GM19099 (cell line): ENCODE results near the gene PANK1.

Experiments used
- POLR2A ChIP-seq: IDR thresholded peaks from 3 replicates; pipeline ENCODE4 v1.6.1; 2011; ENCODE audit warnings: low read depth; ENCODE audit not compliant: insufficient read length; ENCODE audit errors: extremely low read depth

Gene PANK1

DNA sequence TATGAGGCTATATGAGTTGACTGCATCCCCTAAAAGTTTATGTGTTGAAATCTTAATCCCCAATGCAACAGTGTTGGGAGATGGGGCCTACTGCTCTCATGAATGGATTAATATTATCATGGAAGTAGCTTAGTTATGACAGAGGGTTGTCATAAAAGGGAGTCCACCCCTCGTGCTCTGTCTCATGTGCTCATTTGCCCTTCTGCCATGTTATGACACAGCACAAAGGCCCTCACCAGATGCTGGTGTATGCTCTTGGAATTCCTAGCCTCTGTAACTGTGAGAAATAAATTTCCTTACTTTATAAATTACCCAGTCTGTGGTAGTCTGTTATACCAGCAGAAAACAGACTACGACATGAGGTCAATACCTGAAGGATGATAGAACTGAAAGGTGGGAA lies 17.6 kb upstream of the PANK1 start:
- TF ChIP-seq POLR2A = no peak

DNA sequence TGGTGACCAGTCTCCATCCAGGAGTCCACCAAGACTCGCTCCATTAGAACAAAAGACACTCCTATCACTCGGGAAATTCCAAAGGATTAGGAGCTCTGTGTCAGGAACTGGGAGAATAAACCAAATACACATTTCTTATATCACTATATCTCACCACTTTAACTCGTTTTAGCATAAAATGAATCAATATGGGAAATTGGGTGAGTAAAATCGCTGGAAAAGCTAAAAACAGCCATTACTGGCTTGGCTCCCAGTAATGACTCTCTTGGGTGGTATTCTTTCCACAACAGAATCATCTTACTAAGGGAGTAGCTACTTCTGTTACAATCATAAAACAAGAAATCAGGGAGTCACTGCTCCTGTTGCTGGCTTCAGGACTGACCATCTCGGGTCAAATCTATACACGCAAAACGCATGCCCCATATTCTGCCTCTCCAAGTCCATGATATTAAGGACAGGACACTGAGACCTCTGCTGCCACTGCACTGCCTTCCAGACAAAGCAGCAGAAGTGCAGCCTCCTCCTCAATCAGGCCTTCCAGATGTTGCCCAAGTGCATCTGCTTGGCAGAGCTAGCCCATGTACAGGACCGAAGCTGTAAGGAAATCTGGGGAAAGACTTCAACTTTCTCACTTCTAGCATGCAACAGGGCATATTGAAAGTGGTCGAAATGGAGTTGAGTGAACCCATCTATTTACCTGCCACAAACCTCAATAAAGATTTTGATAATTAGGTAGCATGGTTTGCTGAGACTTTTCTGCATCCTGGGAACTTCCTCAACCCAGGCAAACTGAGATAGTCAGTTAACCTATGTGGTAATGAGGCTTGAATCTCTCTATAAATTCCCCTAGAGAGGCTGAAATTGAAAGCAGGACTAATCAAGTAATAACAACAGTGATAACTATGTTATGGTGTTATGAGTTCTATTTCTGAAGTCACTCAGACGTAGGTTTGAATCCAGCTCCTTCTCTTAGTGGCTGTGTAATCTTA lies 14.4 kb upstream of the PANK1 start:
- no peak for TF ChIP-seq POLR2A

DNA sequence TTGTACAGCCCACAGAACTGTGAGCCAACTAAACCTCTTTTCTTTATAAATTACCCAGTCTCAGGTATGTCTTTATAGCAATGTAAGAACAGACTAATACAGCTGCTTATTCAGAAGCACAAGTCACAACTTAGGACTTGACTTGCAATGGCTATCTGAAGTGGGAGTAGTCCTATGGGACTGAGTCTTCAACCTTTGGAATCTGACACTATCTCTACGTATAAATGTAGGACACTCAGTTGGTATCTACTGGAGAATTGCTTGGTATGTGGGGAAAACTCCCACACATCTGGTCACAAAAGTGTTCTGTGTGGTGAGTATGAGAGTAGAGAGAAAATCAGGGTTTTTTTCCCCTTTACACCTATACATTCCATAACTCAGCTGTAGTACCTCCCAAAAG lies 12.3 kb upstream of the PANK1 start:
- no peak for TF ChIP-seq POLR2A

DNA sequence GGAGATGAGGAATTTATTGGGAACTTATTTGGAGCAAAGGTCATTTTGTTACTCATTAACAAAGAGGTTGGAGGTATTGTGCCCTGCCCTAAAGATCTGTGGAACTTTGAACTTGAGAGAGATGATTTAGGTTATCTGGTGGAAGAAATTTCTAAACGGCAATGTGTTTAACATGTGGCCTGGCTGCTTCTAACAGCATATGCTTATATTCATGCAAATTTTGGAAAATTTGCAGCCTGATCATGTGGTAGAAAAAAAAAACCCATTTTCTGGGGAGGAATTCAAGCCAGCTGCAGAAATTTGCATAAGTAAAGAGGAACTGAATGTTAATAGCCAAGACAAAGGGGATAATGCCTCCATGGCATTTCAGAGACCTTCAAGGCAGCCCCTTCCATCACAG lies 10.7 kb upstream of the PANK1 start:
- no peak for TF ChIP-seq POLR2A

DNA sequence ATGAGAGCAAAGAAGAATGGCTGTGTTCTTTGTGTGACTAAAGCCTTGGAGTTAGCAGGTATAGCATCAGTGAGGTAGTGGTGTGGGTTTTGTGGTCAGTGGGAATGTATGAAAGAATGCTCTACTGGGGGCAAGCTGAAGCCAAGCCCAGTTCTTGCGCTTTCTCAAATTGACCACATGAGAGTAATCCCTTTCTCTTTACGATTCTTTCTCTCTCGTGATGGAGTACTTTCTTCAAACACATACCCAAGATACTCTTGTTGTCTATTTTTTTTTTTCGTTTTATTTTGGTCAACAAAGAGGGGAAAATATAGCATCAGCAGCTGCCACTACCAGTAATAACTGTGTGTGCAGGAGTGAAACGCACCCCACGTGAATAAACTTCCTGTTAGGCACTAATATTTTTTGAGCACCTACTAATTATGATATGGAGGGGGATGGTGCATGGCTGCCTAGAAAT lies 8.4 kb upstream of the PANK1 start:
- no peak for TF ChIP-seq POLR2A

DNA sequence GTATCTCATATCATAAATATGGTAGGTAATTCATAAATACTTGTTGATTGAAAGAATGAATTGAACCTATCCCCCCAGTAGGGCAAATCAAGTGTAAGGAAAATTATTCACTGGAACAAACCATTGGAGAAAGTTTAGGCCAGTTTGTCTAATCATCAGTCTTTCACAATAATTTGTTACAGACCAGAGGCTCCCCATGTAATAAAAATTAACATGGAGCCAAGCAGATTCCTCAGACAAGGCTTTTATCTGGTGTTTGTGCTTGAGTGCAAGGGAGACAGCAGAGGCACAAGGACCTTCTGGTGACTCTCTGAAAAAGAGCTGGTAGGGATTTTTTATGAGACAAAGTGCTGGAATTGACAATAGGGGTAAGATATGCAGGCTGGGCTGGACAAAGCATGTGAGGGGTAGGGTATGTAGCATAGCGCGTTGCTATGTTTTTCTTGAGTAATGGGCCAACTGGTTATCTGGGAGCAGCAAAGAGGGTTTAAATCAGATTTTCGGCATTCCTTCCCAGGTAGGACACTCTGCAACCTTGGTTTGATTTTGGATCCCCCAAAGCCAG lies 7.8 kb upstream of the PANK1 start:
- no peak for TF ChIP-seq POLR2A

DNA sequence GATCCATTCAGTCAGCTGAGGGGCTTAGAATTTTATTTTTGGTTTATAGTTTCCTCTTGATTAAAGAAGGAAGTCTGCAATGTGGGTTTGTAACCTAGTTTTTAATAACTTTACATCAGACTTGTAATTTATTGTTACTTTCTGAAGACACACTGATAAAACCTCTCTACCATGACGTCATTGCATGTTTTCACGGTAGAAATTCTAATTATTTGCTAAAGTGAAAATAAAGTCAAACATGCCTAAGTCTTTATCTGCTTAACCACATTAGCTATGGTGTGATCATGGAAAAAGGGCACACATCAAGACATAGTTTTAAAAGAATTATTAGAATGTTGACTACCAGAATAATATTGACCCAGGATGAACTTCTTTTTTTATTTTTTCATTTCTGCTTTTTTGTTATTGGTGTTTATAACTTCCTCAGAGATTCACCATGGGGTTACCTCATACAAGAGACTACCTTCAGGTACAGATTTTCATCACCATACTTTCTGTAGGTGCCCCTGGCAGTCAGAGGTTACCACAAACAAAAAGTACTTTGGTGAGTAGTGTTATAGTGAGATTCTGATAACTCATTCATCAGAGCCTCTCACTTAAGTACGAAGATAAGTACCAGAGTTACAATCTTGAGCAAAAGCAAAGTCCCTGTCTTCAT lies 7.0 kb upstream of the PANK1 start:
- TF ChIP-seq POLR2A = no peak

DNA sequence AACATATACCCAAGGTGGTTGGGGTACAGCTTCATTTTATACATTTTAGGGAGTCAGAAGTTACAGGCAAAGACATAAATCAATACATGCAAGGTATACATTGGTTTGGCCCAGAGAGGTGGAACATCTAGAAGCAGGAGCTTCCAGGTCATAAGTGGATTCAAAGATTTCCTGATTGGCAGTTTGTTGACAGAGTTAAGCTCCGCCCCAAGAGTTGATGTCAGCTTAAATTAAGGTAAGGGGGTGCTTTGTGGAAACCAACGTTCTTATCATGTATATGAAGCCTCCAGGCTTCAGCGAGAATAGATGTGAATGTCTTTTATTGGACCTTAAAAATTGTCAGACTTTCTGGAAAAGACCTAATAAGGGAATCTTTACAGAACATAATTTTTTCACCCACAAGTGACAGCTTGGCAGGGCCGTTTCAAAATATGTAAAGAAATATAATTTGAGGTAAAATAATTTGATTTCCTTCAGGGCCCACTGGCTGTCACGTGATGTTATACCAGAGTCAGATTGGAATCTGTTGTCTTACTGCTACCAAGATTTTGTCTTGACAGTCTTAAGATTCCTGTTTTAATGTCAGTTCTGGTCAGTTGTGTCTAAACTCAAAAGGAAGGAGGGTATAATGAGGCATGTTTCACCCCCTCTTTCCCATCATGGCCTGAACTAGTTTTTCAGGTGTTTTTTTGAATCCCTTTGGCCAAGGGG lies 6.3 kb upstream of the PANK1 start:
- TF ChIP-seq POLR2A = no peak

DNA sequence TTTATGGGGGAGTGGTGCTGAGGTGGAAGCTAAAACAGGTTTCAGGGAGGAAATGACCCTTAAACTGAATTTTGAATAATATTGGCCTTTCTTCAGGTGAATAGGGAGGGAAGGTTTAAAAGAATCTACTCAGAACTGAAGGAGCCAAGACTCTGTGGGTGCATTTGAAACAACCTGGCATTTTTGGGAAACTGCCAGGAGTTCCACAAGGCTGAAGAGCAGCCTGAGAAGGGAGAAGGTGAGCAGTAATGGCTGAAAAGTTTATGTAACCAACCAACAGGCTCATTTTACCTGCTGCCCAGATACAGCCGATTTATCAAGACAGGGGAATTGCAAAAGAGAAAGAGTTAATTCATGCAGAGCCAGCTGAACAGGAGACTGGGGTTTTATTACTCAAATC lies 4.0 kb upstream of the PANK1 start:
- no peak for TF ChIP-seq POLR2A

DNA sequence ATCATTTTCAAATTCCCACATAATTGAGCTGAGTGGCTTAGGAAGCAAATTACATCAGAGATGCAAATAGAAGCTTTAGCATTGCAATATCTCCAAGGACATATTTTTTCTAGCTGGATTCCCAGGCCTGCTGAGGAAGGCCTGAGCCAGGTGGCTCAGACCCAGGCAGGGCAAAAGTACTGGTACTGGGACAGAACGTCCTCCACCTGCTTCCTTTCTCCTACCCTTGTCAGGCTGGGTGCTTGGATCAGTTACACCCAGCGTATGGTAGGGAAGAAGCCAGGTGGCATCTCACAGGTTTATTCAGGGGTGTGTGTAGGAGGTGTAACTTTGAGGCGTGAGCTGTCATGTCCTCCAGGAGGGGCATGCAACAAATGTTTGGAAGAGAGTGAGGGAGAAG lies 3.0 kb upstream of the PANK1 start:
- no peak for TF ChIP-seq POLR2A

DNA sequence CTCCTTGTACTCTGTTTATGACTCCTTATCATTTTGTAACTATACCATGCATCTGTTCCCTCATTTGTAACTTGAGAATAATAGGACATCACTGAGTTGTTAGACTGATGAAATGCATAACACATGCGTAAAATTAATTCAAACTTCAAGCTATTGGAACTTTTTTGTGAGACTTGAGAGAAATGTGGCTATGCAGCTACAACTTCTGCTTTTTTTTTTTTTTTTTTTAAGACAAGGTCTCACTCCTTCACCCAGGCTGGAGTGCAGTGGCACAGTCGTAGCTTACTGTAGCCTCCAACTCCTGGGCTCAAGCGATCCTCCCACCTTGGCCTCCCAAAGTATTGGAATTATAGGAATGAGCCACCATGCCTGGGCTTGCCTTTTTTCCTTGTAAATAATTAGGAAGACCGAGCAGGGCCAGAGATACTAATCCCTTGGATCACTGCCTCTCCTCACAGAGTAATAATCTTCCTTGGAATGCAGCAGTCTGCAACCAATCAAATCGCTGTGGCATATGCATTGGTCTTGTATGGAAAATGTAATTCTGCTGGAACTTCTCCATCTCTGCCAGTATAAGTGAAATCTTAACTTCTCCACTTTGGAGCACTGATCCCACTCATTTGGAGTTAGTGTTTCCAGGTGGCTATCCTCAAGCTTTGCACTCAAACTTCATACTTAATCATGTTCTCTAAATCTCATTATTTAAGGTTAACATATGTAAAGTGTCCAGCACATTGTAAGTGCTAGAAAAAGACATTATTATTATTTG lies 2.0 kb upstream of the PANK1 start:
- TF ChIP-seq POLR2A = no peak

DNA sequence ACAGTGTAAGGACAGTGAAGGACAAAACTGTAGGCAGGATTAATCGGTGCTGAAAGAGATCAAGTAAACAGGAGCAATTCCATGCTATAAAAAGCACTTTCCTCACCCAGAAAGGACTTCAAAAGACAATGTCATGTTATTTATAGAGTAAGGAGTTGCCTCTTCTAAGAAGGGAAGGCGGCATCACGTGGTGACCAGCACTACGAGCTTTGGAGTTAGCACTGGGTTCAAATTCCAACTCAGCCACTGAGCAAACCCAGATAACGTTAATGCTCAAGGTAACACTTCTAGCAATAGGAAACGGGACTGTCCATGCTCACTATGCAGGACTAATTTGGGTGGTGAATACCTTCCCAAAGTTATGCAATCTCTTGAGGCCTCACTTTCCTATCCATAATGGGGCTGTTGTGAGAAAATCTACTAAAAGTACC lies 715 bp upstream of the PANK1 start:
- TF ChIP-seq POLR2A = no peak

DNA sequence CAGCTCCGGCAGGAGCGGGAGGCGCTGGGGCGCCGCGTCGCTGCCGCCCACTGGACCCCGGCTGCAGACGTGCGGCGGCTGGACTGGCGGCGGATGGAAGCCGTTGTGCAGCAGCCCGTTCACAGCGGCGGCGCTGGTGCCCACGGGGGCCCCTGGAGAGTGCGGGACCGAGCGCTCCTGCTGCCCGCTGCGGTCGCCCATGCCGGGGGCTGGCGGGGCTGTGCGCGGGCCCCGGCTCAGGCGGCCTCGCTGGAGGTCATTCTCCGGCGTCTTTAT lies 413 bp downstream of the PANK1 start:
- no peak for TF ChIP-seq POLR2A

DNA sequence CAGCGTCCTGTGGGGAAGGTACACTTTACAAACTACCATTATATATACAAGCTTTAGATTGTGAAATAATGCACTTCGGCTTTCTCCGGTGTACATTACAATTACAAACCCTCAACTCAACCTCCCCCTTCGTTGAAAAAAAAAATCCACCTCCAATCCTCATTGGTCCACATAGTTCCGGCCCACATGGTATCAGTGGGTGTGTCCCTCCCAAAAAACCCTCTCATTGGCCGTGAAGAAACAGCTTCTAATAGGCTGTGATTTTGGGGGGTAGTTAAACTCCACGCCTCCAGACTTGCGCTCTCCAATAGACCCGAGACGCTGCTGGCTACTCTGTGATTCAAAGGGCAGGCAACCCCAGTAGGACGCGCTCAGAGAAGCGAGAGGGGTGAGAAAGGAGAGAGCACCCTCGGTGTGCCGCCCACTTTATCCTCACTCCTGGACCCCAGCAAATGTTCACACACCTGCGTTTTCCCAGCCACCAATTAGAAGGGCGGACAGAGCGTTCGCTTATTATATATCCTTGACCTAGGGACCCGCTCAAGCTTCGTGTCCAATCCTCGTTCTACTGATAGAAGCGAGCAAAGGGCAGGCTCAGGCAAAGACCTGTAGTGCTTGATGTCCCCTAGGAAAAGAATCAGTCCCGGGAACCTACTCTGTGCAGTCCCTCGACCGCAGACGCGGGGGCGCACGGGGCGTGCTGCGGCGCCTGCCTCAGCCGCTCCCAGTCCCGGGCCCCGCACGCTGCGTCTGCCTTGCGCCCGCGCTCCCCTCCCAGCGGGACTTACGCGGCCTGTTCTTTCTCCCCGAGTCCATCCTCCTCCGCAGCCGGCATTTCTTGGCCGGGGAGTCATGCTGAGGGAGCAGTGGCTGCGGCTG lies 991 bp downstream of the PANK1 start:
- TF ChIP-seq POLR2A = peak; percentile 96
